GM18505 (cell line): ENCODE results near the gene MGAT4A.
"Not testable (repeated sequence)": the region's sequence is repeated elsewhere in the genome, so short reads cannot be mapped to it uniquely, and the experiment has no call there.

Experiments used
- ATAC-seq: cut with Tn5 transposase; IDR thresholded peaks from one replicate; pipeline ENCODE4 v1.9.1; 2021; ENCODE audit not compliant: unreplicated experiment
- POLR2A ChIP-seq: IDR thresholded peaks from 4 replicates; pipeline ENCODE4 v1.6.1; 2011; ENCODE audit warnings: borderline replicate concordance; ENCODE audit not compliant: insufficient read depth, insufficient read length; ENCODE audit errors: extremely low read depth

The MGAT4A gene

DNA sequence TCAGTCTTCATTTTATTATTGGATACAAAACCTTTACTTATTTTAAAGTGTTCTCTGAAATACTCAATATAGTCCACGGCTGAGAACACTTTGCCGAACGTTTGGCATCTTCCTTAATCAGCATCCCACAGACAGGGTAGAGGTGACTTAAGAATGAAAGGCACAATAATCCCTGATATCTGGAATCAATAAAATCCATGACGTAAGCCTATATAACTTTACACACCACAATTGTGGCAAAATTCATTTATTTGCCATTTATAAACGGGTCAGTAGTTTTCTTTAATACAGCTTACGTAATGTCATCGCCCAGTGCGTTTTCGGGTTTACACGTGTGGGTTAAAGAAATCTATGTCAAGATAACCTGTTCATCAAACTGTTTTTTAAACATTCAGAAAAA is 1.3 kb downstream of the MGAT4A start:
- TF ChIP-seq POLR2A = no peak
- ATAC-seq = no peak

DNA sequence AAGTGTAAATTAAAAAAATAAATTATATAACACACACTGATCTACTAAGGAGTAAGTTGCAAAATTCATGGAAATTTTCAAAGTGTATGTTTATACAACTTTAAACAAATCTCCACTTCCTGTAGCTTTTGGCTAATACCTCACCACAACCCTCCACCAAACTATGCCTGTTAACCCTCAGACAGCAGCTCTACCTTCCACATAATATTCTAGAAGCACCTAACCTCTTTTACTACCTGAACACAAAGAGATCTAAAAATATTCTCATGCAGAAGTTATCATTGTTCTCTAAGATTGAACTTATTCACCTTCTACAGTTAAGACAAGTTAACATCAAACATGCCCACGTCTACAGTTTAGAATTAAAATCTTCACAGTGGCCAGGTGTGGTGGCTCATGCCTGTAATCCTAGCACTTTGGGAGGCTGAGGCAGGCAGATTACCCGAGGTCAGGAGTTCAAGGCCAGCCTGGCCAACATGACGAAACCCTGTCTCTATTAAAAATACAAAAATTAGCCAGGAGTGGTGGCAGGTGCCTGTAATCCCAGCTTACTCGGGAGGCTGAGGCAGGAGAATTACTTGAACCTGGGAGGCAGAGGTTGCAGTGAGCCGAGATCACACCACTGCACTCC is 2.7 kb downstream of the MGAT4A start:
- ATAC-seq = not testable (repeated sequence)

DNA sequence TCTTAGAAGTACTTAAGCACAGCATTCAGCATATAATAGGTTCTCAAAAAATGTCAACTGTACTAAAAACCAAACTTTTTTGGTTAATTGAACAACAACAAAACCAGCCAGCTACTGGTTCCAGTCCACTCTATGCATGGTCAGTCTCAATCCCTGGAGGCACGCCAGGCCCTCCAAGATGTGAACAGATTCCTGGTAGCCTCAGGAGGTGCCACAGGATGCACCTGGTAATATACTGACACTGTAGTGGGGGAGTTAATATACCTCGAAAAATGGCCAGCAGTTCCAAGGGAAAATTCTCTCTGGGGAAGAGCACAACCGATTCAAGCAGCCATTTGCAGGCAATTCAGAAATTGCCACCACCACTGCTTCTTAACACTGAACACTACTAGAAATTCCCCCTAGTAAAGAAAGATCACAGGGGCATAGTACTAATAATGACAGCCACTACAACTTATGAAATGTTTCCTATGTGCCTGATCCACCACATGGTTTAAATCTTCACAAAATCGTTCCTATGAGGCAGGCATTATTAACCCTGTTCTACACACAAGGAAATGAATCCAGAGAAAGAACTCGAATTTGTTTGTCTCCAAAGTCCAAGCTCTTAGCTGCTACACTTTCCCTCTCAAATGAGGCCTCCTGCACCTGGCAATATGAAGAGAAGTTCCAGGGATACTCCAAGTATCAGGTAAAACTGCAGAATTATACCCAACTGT is 3.4 kb downstream of the MGAT4A start:
- no peak for TF ChIP-seq POLR2A
- ATAC-seq = no peak

DNA sequence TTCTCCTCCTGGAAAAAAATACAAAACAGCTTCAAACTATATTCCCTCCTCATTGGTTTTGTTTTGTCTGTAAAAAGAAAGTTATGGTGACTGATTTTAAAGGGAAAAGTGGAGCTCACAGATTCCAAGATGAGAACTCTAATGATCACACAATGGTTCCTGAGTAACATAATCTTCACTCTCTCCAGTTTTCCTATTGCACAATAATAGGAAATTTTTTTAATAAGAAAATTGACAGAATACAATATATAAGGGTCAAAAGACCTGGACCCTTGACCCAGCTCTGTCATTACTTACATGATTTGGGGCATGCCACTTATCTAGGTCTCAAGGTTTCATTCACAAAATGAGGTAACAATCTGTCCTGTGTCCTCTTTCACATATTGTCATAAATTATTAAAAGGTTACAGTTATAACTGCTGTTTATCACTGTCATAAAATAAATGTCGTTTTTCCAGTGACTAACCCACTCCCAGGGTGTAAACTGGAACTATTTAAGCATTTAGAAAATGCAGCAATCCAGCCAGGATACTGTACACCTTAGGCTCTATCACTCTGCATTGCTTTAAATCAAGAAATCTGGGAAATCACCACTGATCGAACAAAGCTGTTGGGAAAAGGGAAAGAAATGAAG is 4.1 kb downstream of the MGAT4A start:
- TF ChIP-seq POLR2A = no peak
- ATAC-seq = no peak

DNA sequence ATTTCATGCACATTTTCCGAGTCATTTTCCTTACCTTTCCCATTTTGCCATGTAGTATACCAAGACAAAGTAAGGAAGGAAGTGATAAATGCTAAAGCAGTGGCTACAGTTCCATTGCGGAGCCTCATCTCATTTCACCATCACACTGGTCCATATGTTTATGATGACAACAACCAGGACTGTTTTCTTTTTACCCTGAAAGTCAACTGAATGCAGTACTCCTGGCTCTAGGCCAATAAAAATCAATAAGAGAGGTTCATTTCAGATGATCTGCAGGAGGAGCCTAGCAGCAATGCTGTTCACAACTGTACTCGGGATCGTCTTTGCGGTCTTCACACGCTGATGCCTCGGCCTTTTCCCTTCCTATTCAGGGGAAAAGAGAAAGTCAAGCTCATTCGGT is 4.7 kb downstream of the MGAT4A start:
- no peak for ATAC-seq
- TF ChIP-seq POLR2A = no peak

DNA sequence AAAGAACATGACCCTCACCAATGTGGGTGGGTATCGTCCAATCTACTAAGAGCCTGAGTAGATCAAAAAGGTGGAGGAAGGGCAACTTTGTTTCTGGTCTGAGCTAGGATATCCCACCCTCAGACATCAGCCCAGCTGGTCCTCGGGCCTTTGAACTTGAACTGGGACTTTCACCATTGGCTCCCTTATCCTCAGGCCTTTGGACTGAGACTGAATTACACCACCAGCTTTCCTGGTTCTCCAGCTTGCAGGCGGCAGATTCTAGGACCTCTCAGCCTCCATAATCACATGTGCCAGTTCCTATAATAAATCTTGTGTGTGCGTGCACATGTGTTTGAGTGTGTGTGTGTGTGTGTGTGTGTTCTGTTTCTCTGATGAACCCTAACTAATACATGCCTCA is 10.6 kb downstream of the MGAT4A start:
- no peak for ATAC-seq
- no peak for TF ChIP-seq POLR2A

DNA sequence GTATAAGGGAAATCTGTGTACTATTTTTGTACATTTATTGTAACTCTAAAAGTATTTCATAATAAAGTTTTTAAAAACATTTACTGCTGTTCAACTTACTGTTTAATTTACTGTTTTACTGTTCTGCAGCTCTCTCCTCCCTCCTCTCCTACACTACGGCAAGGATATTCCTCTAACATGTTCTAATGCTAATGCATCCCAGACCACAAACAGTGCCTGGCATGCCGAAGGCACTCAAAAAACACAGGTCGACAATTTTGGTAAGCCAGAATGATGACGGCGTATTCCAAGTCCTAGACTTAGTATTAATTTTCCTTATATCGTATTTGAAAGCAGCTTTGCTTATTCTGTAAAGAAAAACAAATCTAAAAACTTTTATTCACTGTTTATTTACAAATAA is 13.3 kb downstream of the MGAT4A start:
- ATAC-seq = no peak
- TF ChIP-seq POLR2A = no peak

DNA sequence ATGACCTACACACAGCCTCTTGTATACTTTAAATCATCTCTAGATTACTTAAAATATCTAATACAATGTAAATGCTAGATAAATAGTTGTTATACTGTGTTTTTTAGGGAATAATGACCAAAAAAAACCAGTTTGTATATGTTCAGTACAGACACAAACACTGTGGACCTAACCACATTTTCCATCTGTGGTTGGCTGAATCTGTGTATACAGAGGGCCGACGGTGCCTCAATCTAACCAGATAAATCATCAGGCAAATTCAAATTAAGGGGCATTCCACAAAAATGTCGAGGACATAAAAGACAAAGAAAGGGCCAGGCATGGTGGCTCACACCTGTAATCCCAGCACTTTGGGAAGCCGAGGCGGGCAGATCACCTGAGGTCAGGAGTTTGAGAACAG is 14.1 kb downstream of the MGAT4A start:
- ATAC-seq = no peak
- TF ChIP-seq POLR2A = no peak

DNA sequence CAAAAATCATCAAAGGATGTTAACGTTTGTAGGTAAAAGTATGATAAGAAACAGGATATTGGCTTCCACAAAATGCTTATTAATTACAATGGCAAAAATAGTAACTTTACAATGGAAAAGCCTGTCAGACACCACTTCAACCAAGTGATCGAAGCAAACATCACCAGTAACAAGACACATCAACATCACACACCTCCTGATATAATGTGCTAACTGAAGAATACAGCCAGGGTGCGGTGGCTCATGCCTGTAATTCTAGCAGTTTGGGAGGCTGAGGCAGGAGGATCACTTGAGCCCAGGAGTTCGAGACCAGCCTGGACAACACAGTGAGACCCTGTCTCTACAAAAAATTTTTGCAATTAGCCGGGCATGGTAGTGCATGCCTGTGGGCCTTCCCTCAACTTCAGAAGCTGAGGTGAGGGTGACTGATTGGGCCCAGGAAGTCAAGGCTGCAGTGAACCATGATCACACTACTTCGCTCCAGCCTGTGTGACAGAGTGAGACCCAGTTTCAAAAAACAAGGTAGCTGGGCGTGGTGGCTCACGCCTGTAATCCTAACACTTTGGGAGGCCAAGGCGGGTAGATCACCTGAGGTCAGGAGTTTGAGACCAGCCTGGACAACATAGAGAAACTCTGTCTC is 15.0 kb downstream of the MGAT4A start:
- TF ChIP-seq POLR2A = no peak
- ATAC-seq = no peak

DNA sequence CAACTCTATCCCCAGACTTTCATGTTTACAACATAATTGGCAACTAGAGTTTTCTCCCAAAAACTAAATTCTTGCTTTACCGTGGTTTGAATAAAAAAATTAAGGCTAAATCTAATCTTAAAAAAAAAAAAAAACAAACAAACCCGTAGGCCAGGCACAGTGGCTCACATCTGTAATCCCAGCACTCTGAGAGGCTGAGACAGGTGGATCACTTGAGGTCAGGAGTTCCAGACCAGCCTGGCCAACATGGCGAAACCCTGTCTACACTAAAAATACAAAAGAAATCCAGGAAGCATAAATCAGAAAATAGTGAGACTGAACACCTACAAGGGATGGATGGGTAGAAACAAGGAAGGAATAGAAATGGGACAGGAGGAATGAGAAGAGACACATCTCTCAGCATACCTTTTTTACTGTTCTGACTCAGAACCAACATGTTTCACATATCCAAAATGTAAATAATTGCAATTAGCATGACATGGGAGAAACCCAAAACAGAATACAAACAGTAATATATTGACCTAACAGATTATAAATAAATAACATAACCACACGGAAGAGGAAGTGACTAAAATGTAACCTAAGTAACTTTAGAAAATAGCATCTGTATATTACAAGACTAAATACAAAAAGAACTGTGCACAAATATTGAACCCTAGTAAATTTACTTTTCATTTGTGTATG is 17.5 kb downstream of the MGAT4A start:
- no peak for TF ChIP-seq POLR2A
- ATAC-seq = no peak

DNA sequence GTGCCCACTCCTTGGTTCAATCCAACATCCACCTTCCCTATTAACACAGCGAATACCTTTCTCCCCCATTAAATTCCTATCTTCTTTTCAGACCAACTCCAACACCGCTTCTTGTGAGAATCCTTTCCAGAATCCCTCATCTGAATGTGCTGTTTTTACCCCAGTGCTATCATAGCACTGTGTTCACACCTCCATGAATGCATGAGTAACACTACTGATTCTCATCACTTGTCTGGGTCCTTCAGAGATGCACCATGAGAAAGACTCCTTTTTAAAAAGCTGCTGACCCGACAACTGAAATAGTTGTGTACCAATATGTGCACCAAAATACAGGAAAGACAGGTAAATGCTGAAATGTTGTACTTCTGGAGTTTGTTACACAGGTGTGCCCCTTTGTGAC is 18.8 kb downstream of the MGAT4A start:
- ATAC-seq = no peak
- no peak for TF ChIP-seq POLR2A

DNA sequence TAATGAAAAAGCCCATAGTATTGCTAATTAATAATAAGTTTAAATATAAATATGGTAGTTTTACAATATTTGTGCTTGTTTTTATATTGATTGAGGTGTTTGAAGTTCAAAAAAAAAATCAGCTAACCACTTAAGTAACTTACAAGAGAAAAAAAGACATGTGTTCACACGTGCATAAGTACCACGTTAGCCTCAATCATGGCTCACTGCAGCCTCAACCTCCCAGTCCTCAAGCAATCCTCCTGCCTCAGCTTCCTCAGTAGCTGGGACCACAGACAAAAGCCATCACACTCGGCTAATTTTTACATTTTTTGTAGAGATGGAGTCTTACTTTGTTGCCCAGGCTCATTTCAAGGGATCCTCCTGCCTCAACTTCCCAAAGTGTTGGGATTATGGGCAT is 19.4 kb downstream of the MGAT4A start:
- TF ChIP-seq POLR2A = no peak
- ATAC-seq = no peak

DNA sequence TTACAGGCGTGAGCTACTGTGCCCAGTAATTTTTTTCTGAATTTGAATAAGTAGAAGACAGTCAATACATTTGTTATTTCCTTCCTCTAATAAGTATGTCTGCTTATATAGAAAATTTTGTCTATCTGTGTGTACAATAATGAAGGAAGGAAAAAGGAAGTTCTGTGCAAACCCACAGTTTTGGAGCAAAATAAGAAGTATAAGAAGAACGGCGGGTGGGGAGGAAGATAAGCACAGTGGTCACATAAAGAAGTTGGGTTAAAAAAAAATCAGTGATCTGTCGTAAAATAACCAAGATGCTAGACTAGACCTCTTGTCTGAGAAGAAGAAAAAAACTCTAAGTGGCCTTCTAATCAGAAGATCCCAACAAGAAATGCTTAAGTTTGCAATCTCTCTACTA is 20.2 kb downstream of the MGAT4A start:
- ATAC-seq = no peak
- TF ChIP-seq POLR2A = no peak
